HCT116 (cell line): ENCODE results near the gene JAK3. TPM values are rescaled to one million over a fixed set of nuclear protein-coding genes. Genes with fewer than 3 reads are reported as not detected.

Experiments
- ATAC-seq: fragments of 200-7000 bp; cut with Tn5 transposase; 2 replicates; pipeline ENCODE4 v1.9.1; 2020; ENCODE audit warnings: mild to moderate bottlenecking, moderate library complexity
- BruUV-seq: library from RNA; stranded (reverse); fragments of 400-500 nt; replicated peaks from 2 replicates; lab custom pipeline; 2021; lab: Mats Ljungman, UMichigan
- CTCF ChIA-PET: fragments of 300-600 bp; sonication (Branson Sonifier 250); formaldehyde crosslinking; loops from one replicate; lab custom pipeline; 2021; ENCODE audit warnings: antibody characterized with exemption; lab: Charles Lee
- POLR2A ChIA-PET: fragments of 300-600, 350-600 bp; sonication (Branson Sonifier 250); formaldehyde crosslinking; loops from one replicate; lab custom pipeline; 2021; ENCODE audit warnings: antibody characterized with exemption; lab: Charles Lee
- RAD21 ChIA-PET, 2 experiments: fragments of 300-600 bp; sonication (Branson Sonifier 250); formaldehyde crosslinking; loops; one replicate each; lab custom pipeline; 2023; ENCODE audit warnings: low total read pairs in 2 of 2; ENCODE audit not compliant: uncharacterized antibody in 2 of 2, unreplicated experiment in 2 of 2, low non-redundant PET in 1 of 2; lab: Charles Lee
- DNase-seq: peaks from one replicate; pipeline ENCODE4 v3.0.0-alpha.2; 2010; ENCODE audit warnings: low read depth, low spot score
- H2AFZ ChIP-seq: fragments of 200-600 bp; shearing (Covaris generic), sonication (generic); 2 replicates; pipeline ENCODE4 v1.6.1; 2017; ENCODE audit warnings: low read depth, mixed run types, mixed read lengths, antibody characterized with exemption, low read length; ENCODE audit not compliant: poor library complexity, severe bottlenecking
- H3K27ac ChIP-seq: 2 replicates; pipeline ENCODE4 v1.5.1; 2012; ENCODE audit warnings: low read depth, low read length
- H3K27me3 ChIP-seq: fragments of 200-600 bp; sonication (generic); 2 replicates; pipeline ENCODE4 v1.6.1; 2016; ENCODE audit warnings: mixed run types, low read length, mixed read lengths; ENCODE audit not compliant: insufficient read depth
- H3K36me3 ChIP-seq, 2 experiments: fragments of 200-500 bp in 1 of 2; fragments of 200-600 bp in 1 of 2; sonication (Bioruptor generic) in 1 of 2; sonication (generic) in 1 of 2; 2 replicates each; pipeline versions ENCODE4 v1.5.1 to v1.6.1; 2014 to 2016; ENCODE audit warnings: low read length in 2 of 2, inconsistent platforms in 1 of 2, mixed read lengths in 1 of 2, mixed run types in 1 of 2; ENCODE audit not compliant: insufficient read depth in 2 of 2, control insufficient read depth in 1 of 2
- H3K4me1 ChIP-seq, 2 experiments: fragments of 200-600 bp in 1 of 2; sonication (generic) in 1 of 2; 2 replicates each; pipeline versions ENCODE4 v1.5.1 to v1.6.1; 2012 to 2017; ENCODE audit warnings: low read length in 2 of 2, inconsistent platforms in 1 of 2, mild to moderate bottlenecking in 1 of 2, mixed read lengths in 1 of 2, mixed run types in 1 of 2, moderate library complexity in 1 of 2; ENCODE audit not compliant: insufficient read depth in 2 of 2, control insufficient read depth in 1 of 2
- H3K4me2 ChIP-seq: fragments of 200-600 bp; sonication (generic); 2 replicates; pipeline ENCODE4 v1.6.1; 2017; ENCODE audit warnings: mixed run types, low read length, mixed read lengths
- H3K4me3 ChIP-seq, 2 experiments: fragments of 200-600 bp in 1 of 2; sonication (generic) in 1 of 2; replicated peaks in 1 of 2; 2 replicates each; pipeline ENCODE4 v1.5.1; 2011 to 2016; ENCODE audit warnings: low read length in 2 of 2, control low read depth in 1 of 2, low read depth in 1 of 2, mild to moderate bottlenecking in 1 of 2, mixed read lengths in 1 of 2, mixed run types in 1 of 2
- H3K79me2 ChIP-seq: fragments of 200-600 bp; sonication (generic); 2 replicates; pipeline ENCODE4 v1.6.1; 2017; ENCODE audit warnings: mild to moderate bottlenecking, mixed run types, low read length, moderate library complexity, mixed read lengths; ENCODE audit not compliant: insufficient read depth
- H3K9ac ChIP-seq: fragments of 200-600 bp; sonication (generic); 2 replicates; pipeline ENCODE4 v1.6.1; 2016; ENCODE audit warnings: low read length, mixed read lengths
- H3K9me2 ChIP-seq: fragments of 200-600 bp; sonication (generic), shearing (Covaris generic); 2 replicates; pipeline ENCODE4 v1.6.1; 2017; ENCODE audit warnings: mixed run types, mild to moderate bottlenecking, moderate library complexity; ENCODE audit not compliant: insufficient read depth
- H3K9me3 ChIP-seq, 2 experiments: fragments of 200-500 bp in 1 of 2; fragments of 200-600 bp in 1 of 2; sonication (Bioruptor generic) in 1 of 2; sonication (generic) in 1 of 2; 2 replicates each; pipeline ENCODE4 v1.6.1; 2014 to 2017; ENCODE audit warnings: low read length in 2 of 2, mixed read lengths in 2 of 2, inconsistent platforms in 1 of 2, low read depth in 1 of 2, mild to moderate bottlenecking in 1 of 2, mixed run types in 1 of 2, moderate library complexity in 1 of 2; ENCODE audit not compliant: control insufficient read depth in 1 of 2, insufficient read depth in 1 of 2
- H4K20me1 ChIP-seq: fragments of 200-600 bp; sonication (generic), shearing (Covaris generic); 2 replicates; pipeline ENCODE4 v1.6.1; 2017; ENCODE audit warnings: mixed run types, mild to moderate bottlenecking, moderate library complexity; ENCODE audit not compliant: insufficient read depth
- ATF3 ChIP-seq: IDR thresholded peaks from 2 replicates; pipeline ENCODE4 v1.6.1; 2012
- CBX3 ChIP-seq: IDR thresholded peaks from 2 replicates; pipeline ENCODE4 v1.6.1; 2012; ENCODE audit warnings: low read depth
- CTCF ChIP-seq, 3 experiments: fragments of 200-600 bp in 1 of 3; sonication (generic) in 1 of 3; IDR thresholded peaks in 2 of 3; conservative IDR thresholded peaks in 1 of 3; 2 replicates each; pipeline ENCODE4 v1.5.1; 2012 to 2017; ENCODE audit warnings: low read depth in 2 of 3, low read length in 2 of 3, antibody characterized with exemption in 1 of 3, borderline replicate concordance in 1 of 3, control low read depth in 1 of 3, mild to moderate bottlenecking in 1 of 3, mixed read lengths in 1 of 3, mixed run types in 1 of 3, moderate library complexity in 1 of 3; ENCODE audit not compliant: insufficient read depth in 1 of 3
- EZH2 ChIP-seq: fragments of 200-600 bp; sonication (generic); IDR thresholded peaks from 2 replicates; pipeline ENCODE4 v1.6.1; 2017; ENCODE audit warnings: antibody characterized with exemption, mixed run types
- EZH2phosphoT487 ChIP-seq: fragments of 200-600 bp; IDR thresholded peaks from 2 replicates; pipeline ENCODE4 v1.6.1; 2018; ENCODE audit warnings: antibody characterized with exemption, borderline replicate concordance
- FOSL1 ChIP-seq: IDR thresholded peaks from 2 replicates; pipeline ENCODE4 v1.6.1; 2012; ENCODE audit warnings: low read depth
- MAX ChIP-seq: IDR thresholded peaks from 2 replicates; pipeline ENCODE4 v1.6.1; 2012
- POLR2A ChIP-seq: IDR thresholded peaks from 2 replicates; pipeline ENCODE4 v1.7.0; 2011; ENCODE audit warnings: borderline replicate concordance; ENCODE audit not compliant: insufficient read depth, insufficient read length; ENCODE audit errors: extremely low read depth
- ZBTB33 ChIP-seq: IDR thresholded peaks from 2 replicates; pipeline ENCODE4 v1.6.1; 2011; ENCODE audit warnings: mild to moderate bottlenecking, low read length, moderate library complexity; ENCODE audit not compliant: insufficient replicate concordance; ENCODE audit errors: extremely low read depth
- ZNF274 ChIP-seq: fragments of 200-500 bp; sonication (Bioruptor generic); IDR thresholded peaks from 2 replicates; pipeline ENCODE4 v1.6.1; 2014; ENCODE audit warnings: mild to moderate bottlenecking, low read depth, low read length, inconsistent platforms
- intact Hi-C: fragments of 100-400 bp; cut with micrococcal nuclease; formaldehyde crosslinking; loops from 2 replicates; pipeline ENCODE4 v1.10.0; 2022
- total RNA-seq: library from RNA; stranded (reverse); gene quantifications from one replicate; pipeline ENCODE4 v1.2.1, GENCODE V29; 2021; ENCODE audit not compliant: unreplicated experiment

The JAK3 gene
- total RNA-seq, 1 experiment from 2014 or later, result 5.7 TPM

GRCh38 chr19:17811681-17812080, 36.1 kb downstream of the JAK3 start:
- ChIA-PET POLR2A (no interaction called here), RAD21 (no interaction called here), CTCF (no interaction called here)
- H3K9me2 ChIP-seq, result no peaks in the 10 kb centered on the region
- ATAC-seq (no peak), DNase-seq (no peak)
- intact Hi-C loops, result no loop called here
- H3K27ac ChIP-seq, result no peak overlapping the region
- peaks cover 0 to 5% of the 10 kb centered on the region in 2 experiments; a peak in 2 of 4 replicates for H3K36me3 ChIP-seq
- TF ChIP-seq CBX3, result no peak
- TF ChIP-seq CTCF (IDR thresholded peaks at IDR 0.05 in 2 of 3, conservative IDR thresholded peaks at IDR 0.05 in 1 of 3; ENCODE audit: borderline replicate concordance in 1 of 3, insufficient read depth in 1 of 3, low read depth in 2 of 3, low read length in 2 of 3), result no peak
- TF ChIP-seq ZNF274, result no peak
- no peak for TF ChIP-seq EZH2phosphoT487
- no peaks in the 10 kb centered on the region for H3K9me3 ChIP-seq
- H3K4me2 ChIP-seq, result no peak overlapping the region
- peaks cover 4 to 5% of the 10 kb centered on the region in 2 experiments; a peak in 2 of 4 replicates for H3K4me1 ChIP-seq
- no peak overlapping the region for H3K9ac ChIP-seq
- no peak overlapping the region for H2AFZ ChIP-seq
- no TSS peak for BruUV-seq
- H3K27me3 ChIP-seq, result no peaks in the 10 kb centered on the region
- H4K20me1 ChIP-seq, result no peaks in the 10 kb centered on the region
- H3K79me2 ChIP-seq, result no peaks in the 10 kb centered on the region; the same call in 1 of the 2 replicates
- no peak overlapping the region for H3K4me3 ChIP-seq

- H2AFZ ChIP-seq, result no peak overlapping the region
- H3K9ac ChIP-seq, result no peak overlapping the region
- H3K27me3 ChIP-seq, result no peaks in the 10 kb centered on the region
- H3K4me2 ChIP-seq, result no peak overlapping the region
- ChIA-PET RAD21 (no interaction called here), CTCF (no interaction called here), POLR2A (no interaction called here)
- H3K4me3 ChIP-seq, result no peak overlapping the region
- no peaks in the 10 kb centered on the region for H3K9me2 ChIP-seq
- intact Hi-C loops, result no loop called here
- DNase-seq (no peak), ATAC-seq (no peak)
- TF ChIP-seq EZH2 (no peak), POLR2A (no peak), MAX (no peak), ATF3 (no peak), ZBTB33 (no peak), ZNF274 (no peak), FOSL1 (no peak), EZH2phosphoT487 (no peak)
- no peaks in the 10 kb centered on the region for H4K20me1 ChIP-seq
- no peaks in the 10 kb centered on the region for H3K9me3 ChIP-seq
- H3K36me3 ChIP-seq, result peaks cover 0 to 5% of the 10 kb centered on the region in 2 experiments; a peak in 2 of 4 replicates
- H3K4me1 ChIP-seq, result peaks cover 4 to 11% of the 10 kb centered on the region in 2 experiments; a peak in 2 of 4 replicates
- no TSS peak for BruUV-seq
- H3K27ac ChIP-seq, result no peak overlapping the region
- no peaks in the 10 kb centered on the region; the same call in 1 of the 2 replicates for H3K79me2 ChIP-seq
These were observed 36.7 kb downstream of the JAK3 start for GRCh38 chr19:17811103-17811502.
